22Rv1 (cell line): ENCODE data around the gene PDLIM5.
A peak's percentile ranks its signal among the peaks of the same experiment; 100 is the strongest.

ENCODE experiments used
- H3K27ac ChIP-seq: fragments of 450-650 bp; 2 replicates; pipeline ENCODE4 v1.5.1; 2017
- ZFX ChIP-seq: fragments of 450-650 bp; IDR thresholded peaks from 2 replicates; pipeline ENCODE4 v1.6.1; 2017; ENCODE audit warnings: antibody characterized with exemption, borderline replicate concordance
- TF ChIP-seq, protein P1 (sequence below): fragments of 450-650 bp; IDR thresholded peaks from 2 replicates; pipeline ENCODE4 v1.5.1; 2017; ENCODE audit warnings: mild to moderate bottlenecking

PDLIM5 gene

DNA sequence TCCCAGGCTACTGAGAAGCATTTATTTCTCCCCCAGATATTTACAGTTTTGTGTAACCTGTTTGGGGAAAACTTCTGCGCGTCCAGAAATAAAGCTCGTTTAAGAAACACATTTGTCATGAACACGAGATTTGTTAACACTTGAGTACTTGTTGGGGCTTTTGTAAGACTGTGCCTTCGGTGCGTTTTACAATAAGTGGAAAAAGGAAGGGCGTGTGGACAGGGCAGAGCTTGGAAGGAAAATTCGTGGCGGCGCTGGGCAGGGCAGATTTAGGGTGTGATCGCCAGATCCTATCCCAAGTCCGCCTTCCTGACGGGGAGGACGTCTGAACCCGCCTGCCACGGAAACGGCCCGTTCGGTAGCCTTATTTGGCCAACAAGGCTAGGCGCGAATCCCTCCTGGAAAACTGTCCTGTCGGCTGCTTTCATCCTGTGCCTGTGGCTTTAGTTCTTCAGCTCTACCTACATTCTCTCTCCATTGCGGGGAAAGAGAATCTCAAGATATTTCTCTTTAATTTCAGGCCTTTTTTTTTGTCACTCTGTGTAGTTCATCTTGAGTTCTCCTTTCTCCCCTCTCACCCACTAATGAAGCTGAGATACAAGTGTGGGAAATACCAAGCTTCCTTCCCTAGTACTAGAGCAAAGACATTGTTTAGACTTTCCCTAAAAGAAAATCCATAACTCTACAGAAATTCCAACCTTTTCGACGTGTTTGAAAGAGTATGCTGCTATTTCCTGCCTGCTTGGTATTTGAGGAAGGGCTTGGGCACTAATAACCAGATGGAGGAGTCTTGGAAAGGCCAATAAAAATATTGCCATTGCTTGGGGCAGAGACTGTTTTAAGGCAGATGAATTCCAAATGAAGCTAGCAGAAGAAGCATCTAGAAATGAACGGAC, 982 bp downstream of the PDLIM5 start:
- TF ChIP-seq ZFX = no peak
- TF ChIP-seq, protein P1, sequence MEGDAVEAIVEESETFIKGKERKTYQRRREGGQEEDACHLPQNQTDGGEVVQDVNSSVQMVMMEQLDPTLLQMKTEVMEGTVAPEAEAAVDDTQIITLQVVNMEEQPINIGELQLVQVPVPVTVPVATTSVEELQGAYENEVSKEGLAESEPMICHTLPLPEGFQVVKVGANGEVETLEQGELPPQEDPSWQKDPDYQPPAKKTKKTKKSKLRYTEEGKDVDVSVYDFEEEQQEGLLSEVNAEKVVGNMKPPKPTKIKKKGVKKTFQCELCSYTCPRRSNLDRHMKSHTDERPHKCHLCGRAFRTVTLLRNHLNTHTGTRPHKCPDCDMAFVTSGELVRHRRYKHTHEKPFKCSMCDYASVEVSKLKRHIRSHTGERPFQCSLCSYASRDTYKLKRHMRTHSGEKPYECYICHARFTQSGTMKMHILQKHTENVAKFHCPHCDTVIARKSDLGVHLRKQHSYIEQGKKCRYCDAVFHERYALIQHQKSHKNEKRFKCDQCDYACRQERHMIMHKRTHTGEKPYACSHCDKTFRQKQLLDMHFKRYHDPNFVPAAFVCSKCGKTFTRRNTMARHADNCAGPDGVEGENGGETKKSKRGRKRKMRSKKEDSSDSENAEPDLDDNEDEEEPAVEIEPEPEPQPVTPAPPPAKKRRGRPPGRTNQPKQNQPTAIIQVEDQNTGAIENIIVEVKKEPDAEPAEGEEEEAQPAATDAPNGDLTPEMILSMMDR = 0 out of 2 replicates have a peak, but pooled peaks have one; percentile 1
- H3K27ac ChIP-seq = peak overlapping the region; percentile 74

DNA sequence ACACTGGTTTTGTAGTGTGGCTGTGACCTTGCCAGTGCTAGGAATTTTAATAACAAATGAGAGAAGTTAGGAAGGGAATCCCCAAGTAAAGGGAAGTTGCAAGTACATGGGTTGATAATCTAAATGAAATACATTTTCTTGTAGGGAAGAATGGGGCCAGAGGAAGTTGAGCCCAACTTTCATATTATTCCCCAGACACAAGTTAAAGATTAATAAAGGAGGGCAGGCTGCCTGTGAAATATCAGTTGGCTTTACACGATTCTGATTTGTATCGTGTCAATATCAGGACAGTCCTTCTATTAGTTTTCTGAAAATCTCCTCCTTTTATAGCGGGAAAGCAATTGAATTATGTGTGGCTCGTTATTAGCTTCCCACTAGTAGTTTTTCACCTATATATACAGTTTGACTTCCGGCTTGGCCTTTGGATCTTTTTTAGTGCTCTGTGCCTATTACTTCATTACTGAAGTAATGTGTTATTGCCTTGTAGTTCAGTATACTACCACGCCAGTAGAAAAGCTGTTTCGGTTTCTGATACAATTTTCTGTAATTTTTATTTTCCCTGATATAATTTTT, 1.7 kb downstream of the PDLIM5 start:
- H3K27ac ChIP-seq = peak overlapping the region; percentile 74

DNA sequence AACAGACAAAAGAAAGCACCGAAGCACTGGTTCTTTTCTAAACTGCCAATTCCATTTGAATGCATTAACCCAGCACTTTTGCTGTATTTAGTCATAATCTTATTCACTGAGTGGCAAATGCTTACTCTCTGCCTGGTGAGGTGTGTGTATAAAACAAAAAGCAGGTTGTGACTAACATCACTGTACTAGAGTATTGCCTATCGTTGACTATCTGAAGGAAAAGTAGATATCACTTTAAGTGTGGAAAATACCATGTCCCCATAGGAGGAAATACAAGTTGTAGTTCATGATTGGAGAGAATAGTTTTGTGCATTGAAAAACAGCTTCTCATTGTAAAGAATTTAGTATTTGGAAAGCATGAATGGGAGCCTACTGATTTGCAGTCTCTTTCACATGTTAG, 2.7 kb downstream of the PDLIM5 start:
- TF ChIP-seq, protein P1 = no peak
- no peak for TF ChIP-seq ZFX
- H3K27ac ChIP-seq = no peak overlapping the region

More for the DNA sequence above, 1.7 kb downstream of the PDLIM5 start:
- TF ChIP-seq, protein P1 = no peak
- no peak for TF ChIP-seq ZFX

DNA sequence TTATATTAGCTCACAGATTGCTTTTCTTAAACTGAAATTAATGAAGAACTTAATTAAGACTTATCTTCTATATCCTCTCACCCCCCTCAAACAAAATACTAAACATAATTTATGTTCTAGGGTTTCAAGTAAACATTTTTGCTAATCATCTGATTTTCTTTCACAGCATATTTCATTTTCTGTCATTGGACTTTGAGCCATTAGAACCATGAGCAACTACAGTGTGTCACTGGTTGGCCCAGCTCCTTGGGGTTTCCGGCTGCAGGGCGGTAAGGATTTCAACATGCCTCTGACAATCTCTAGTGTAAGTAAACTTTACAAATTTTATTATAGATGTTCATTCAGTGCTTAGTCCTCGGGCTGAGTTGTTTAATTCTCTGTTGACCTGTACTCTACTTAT, 3.3 kb downstream of the PDLIM5 start:
- no peak overlapping the region for H3K27ac ChIP-seq
- no peak for TF ChIP-seq ZFX
- TF ChIP-seq, protein P1 = no peak

DNA sequence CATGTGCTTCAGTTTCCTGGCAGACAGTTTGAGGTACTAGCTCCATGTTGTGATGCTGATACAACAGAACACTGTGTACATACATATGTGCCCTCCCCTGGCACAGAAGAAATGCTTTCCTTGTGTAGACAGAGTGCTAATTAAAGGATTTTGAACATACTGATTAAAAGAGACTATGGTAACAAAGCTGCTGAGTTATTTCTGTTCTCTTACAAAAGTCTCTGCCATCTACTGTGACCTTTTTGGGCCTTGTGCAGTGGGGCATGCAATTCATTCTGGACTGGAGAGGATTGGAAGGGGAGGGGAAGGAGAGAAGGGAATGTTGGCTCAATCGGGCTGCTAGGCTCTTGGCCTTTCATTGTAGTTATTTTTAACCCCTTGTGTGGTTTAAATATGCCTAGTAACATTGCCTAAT, 6.0 kb downstream of the PDLIM5 start:
- TF ChIP-seq, protein P1 = no peak
- no peak for TF ChIP-seq ZFX
- H3K27ac ChIP-seq = peak overlapping the region; percentile 33

DNA sequence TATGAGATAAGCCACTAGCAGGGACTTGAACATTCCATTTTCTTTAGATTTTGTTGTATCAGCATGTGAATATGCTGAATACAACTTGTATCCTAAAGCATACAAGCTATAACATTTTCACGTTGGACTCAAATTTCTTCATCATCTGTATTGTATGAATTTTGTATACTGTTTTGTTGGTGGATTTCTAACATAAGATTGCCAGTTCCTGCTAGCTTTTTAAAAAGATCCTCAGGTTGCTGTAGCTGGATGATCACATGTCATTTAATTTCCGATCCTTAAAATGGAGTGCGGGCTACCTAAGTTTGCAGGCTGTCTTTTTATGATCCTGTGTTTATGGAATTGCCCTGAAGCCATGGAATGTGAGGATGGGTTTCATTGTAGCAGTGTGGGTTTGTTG, 6.9 kb downstream of the PDLIM5 start:
- no peak overlapping the region for H3K27ac ChIP-seq
- TF ChIP-seq ZFX = no peak
- TF ChIP-seq, protein P1 = no peak
